Keratinocyte (primary cell): ENCODE measurements around the gene MAVS. TPM values are rescaled to one million over a fixed set of nuclear protein-coding genes. Genes with fewer than 3 reads are reported as not detected.

Experiments
- DNase-seq: peaks from one replicate; pipeline ENCODE4 v3.0.0-alpha.2; 2011; ENCODE audit warnings: low read depth, missing footprints, low spot score
- FAIRE-seq: peaks from 2 replicates; lab custom pipeline; 2011; peaks lifted over from hg19 to GRCh38; lab: Jason Lieb, UNC
- H2AFZ ChIP-seq: 2 replicates; pipeline ENCODE4 v1.6.0; 2012; ENCODE audit warnings: low read length, control low read depth, inconsistent platforms; ENCODE audit not compliant: control insufficient read depth
- H3K27ac ChIP-seq: 2 replicates; pipeline ENCODE4 v1.5.1; 2011; ENCODE audit warnings: low read length; ENCODE audit not compliant: control insufficient read depth, insufficient read depth
- H3K27me3 ChIP-seq: 3 replicates; pipeline ENCODE4 v1.6.0; 2011; ENCODE audit warnings: low read length; ENCODE audit not compliant: control insufficient read depth, insufficient read depth; ENCODE audit errors: extremely low read depth
- H3K36me3 ChIP-seq, 2 experiments: 2 replicates in 1 of 2; 3 replicates in 1 of 2; pipeline ENCODE4 v1.5.1; 2011; ENCODE audit warnings: low read length in 2 of 2, mild to moderate bottlenecking in 1 of 2; ENCODE audit not compliant: control insufficient read depth in 2 of 2, insufficient read depth in 2 of 2; ENCODE audit errors: extremely low read depth in 1 of 2
- H3K4me1 ChIP-seq: 3 replicates; pipeline ENCODE4 v1.5.1; 2011; ENCODE audit warnings: low read length; ENCODE audit not compliant: control insufficient read depth, insufficient read depth; ENCODE audit errors: extremely low read depth
- H3K4me2 ChIP-seq: 3 replicates; pipeline ENCODE4 v1.6.0; 2011; ENCODE audit warnings: low read depth, low read length; ENCODE audit not compliant: control insufficient read depth, insufficient read depth; ENCODE audit errors: extremely low read depth
- H3K4me3 ChIP-seq, 3 experiments: fragments of 200-600 bp in 1 of 3; sonication (generic) in 1 of 3; 2 replicates in 2 of 3; 3 replicates in 1 of 3; pipeline ENCODE4 v1.5.1; 2011 to 2016; ENCODE audit warnings: low read length in 3 of 3, mild to moderate bottlenecking in 3 of 3, control low read depth in 2 of 3, inconsistent platforms in 1 of 3, low read depth in 1 of 3, mixed read lengths in 1 of 3, mixed run types in 1 of 3, moderate library complexity in 1 of 3; ENCODE audit not compliant: control insufficient read depth in 2 of 3, insufficient read depth in 2 of 3; ENCODE audit errors: extremely low read depth in 1 of 3
- H3K79me2 ChIP-seq: 2 replicates; pipeline ENCODE4 v1.6.0; 2012; ENCODE audit warnings: low read length; ENCODE audit not compliant: control insufficient read depth, insufficient read depth
- H3K9ac ChIP-seq: 3 replicates; pipeline ENCODE4 v1.6.0; 2011; ENCODE audit warnings: low read length; ENCODE audit not compliant: control insufficient read depth, insufficient read depth; ENCODE audit errors: extremely low read depth
- H3K9me1 ChIP-seq: 3 replicates; pipeline ENCODE4 v1.6.0; 2011; ENCODE audit warnings: low read length; ENCODE audit not compliant: control insufficient read depth, insufficient read depth; ENCODE audit errors: extremely low read depth
- H3K9me3 ChIP-seq: 2 replicates; pipeline ENCODE4 v1.5.1; 2012; ENCODE audit warnings: low read depth, low read length; ENCODE audit not compliant: control insufficient read depth
- H4K20me1 ChIP-seq: 3 replicates; pipeline ENCODE4 v1.6.0; 2011; ENCODE audit warnings: low read length; ENCODE audit not compliant: control insufficient read depth, insufficient read depth; ENCODE audit errors: extremely low read depth
- CTCF ChIP-seq, 3 experiments: IDR thresholded peaks in 1 of 3; conservative IDR thresholded peaks in 1 of 3; optimal IDR thresholded peaks in 1 of 3; 2 replicates in 2 of 3; 3 replicates in 1 of 3; pipeline versions ENCODE3 to v1.5.1; 2011; ENCODE audit warnings: low read length in 3 of 3, mild to moderate bottlenecking in 3 of 3, moderate library complexity in 2 of 3, control low read depth in 1 of 3, inconsistent platforms in 1 of 3; ENCODE audit not compliant: insufficient read depth in 2 of 3; ENCODE audit errors: extremely low read depth in 1 of 3
- EZH2 ChIP-seq: IDR thresholded peaks from one replicate; pipeline ENCODE4 v1.6.1; 2012; ENCODE audit warnings: inconsistent platforms, mild to moderate bottlenecking, low read length, moderate library complexity
- dilution Hi-C: fragments of 300-500 bp; cut with MboI; formaldehyde crosslinking; loops from one replicate; pipeline ENCODE4 v1.7.0; 2020; ENCODE audit warnings: low sequenced_read_pairs; ENCODE audit not compliant: extremely low pct_ligation_motif_present
- polyA plus RNA-seq, 5 experiments: library from polyadenylated mRNA; depleted of rRNA in 3 of 5; stranded (reverse) in 3 of 5; stranded (forward) in 1 of 5; unstranded in 1 of 5; fragments of >200 nt; gene quantifications; 1 replicate in 1 of 5; 2 replicates in 3 of 5; 3 replicates in 1 of 5; pipeline versions ENCODE4 v1.2.1 to v1.2.3, GENCODE V29; 2011 to 2012; ENCODE audit warnings: missing spikeins in 2 of 5, low read depth in 1 of 5, low replicate concordance in 1 of 5

Gene MAVS
- polyA plus RNA-seq, 1 donor (not counting 4 experiments of a cell fraction or from before 2014, with no cell fraction given): 15.1 TPM

DNA sequence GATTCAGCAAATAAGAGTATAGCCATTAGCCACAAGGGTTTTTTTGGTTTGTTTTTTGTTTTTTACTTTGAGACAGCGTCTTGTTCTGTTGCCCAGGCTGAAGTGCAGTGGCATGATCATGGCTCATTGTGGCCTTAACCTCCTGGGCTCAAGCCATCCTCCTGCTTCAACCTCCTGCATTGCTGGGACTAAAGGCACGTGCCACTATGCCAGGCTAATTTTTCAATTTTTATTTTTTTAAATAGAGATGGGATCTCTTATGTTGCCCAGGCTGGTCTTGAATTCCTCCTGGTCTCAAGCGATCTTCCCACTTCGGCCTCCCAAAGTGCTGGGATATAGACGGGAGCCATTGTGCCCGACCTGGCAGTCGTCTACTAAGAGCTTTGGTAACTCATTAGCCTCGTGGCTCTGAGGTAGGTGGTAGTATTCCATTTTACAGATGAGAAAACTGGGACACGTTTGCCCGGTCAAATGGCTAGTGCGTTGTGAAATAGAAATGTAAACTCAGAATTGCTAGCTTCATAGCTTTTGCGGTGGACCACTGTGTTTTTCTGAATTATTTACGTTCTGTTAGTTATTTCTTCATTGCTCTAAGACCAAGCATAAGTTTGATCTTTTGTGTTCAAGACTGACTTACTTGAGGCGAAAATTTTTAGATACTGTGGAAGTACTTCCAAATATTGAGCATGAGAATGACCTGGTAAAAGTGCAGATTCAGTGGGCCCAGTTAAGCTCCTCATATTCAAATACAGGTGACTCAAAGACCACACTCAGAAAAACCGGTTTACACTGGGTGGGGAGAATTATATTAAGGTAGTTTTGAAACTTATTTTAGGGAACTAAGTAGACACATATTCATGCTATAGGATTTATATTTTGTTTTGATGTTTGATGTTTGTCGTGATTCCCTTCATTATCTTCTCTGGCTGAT is 44.6 kb downstream of the MAVS start:
- Histone ChIP-seq H3K4me1 (peaks cover 41% of the 10 kb centered on the region), H3K27me3 (no peaks in the 10 kb centered on the region), H3K9me1 (no peaks in the 10 kb centered on the region), H2AFZ (no peak overlapping the region), H3K4me2 (peak overlapping the region; percentile 82), H3K79me2 (peaks cover 84% of the 10 kb centered on the region), H3K4me3 (peak overlapping the region; percentile 70 to 91 (median 90)), H3K9ac (peak overlapping the region; percentile 89), H3K36me3 (peaks cover 0 to 10% of the 10 kb centered on the region in 2 experiments), H3K9me3 (no peaks in the 10 kb centered on the region), H4K20me1 (peaks cover 46% of the 10 kb centered on the region), H3K27ac (peak overlapping the region; percentile 83)
- FAIRE-seq: no peak
- dilution Hi-C loops: no loop called here
- no peak for DNase-seq
- TF ChIP-seq EZH2: no peak
- TF ChIP-seq CTCF (optimal IDR thresholded peaks at IDR 0.05 in 1 of 3, IDR thresholded peaks at IDR 0.05 in 1 of 3, conservative IDR thresholded peaks at IDR 0.05 in 1 of 3; ENCODE audit: extremely low read depth in 1 of 3, insufficient read depth in 2 of 3, low read length in 3 of 3): no peak

DNA sequence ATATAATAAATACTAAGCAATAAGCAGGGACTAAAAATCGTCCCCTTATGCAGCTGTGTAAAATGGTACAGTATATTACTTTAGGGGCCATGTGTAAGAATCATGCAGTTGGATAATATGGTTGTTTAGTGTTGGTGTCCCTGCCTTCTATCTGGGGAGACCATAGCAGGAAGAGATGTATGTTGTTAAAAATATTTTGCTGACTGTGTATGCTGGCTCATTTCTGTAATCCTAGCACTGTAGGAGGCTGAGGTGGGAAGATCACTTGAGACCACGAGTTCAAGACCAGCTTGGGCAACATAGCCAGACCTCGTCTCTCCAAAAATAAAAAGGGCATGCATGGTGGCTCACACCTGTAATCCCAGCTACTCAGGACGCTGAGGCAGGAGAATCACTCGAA is 48.2 kb downstream of the MAVS start:
- H2AFZ ChIP-seq: no peak overlapping the region
- no peak for FAIRE-seq
- no peaks in the 10 kb centered on the region for H3K27me3 ChIP-seq
- no peak for TF ChIP-seq EZH2
- no peak for TF ChIP-seq CTCF (optimal IDR thresholded peaks at IDR 0.05 in 1 of 3, IDR thresholded peaks at IDR 0.05 in 1 of 3, conservative IDR thresholded peaks at IDR 0.05 in 1 of 3; ENCODE audit: extremely low read depth in 1 of 3, insufficient read depth in 2 of 3, low read length in 3 of 3)
- no peak overlapping the region for H3K9ac ChIP-seq
- H3K4me3 ChIP-seq: no peak overlapping the region
- no peaks in the 10 kb centered on the region for H3K9me3 ChIP-seq
- peaks cover 6 to 18% of the 10 kb centered on the region in 2 experiments for H3K36me3 ChIP-seq
- no peak for DNase-seq
- no peak overlapping the region for H3K4me2 ChIP-seq
- H3K4me1 ChIP-seq: peaks cover 47% of the 10 kb centered on the region
- dilution Hi-C loops: no loop called here
- H3K9me1 ChIP-seq: peaks cover 12% of the 10 kb centered on the region
- peaks cover 98% of the 10 kb centered on the region for H3K79me2 ChIP-seq
- H3K27ac ChIP-seq: no peak overlapping the region
- H4K20me1 ChIP-seq: peaks cover 75% of the 10 kb centered on the region
